ENCODE measurements around the gene NECAB2. TPM values are rescaled to one million over a fixed set of nuclear protein-coding genes. Genes with fewer than 3 reads are reported as not detected.

NECAB2 gene
- total RNA-seq, 2 donors from 2014 or later, result not detected

GRCh38 chr16:84027625-84028024 lies 59.6 kb downstream of the NECAB2 start:
- DNase-seq (no peak), ATAC-seq (no peak)
- H3K9me3 ChIP-seq (ENCODE audit: control insufficient read depth, low read length, poor library complexity, severe bottlenecking), result no peaks in the 10 kb centered on the region
- H3K27me3 Mint-ChIP-seq, result peaks cover 50% of the 10 kb centered on the region
- no peaks in the 10 kb centered on the region for H3K36me3 Mint-ChIP-seq (ENCODE audit: low read depth)
- peaks cover 16% of the 10 kb centered on the region for H3K4me1 Mint-ChIP-seq
- no peak overlapping the region for H3K27ac Mint-ChIP-seq
- H3K4me3 Mint-ChIP-seq, result no peak overlapping the region

- Mint-ChIP-seq H3K27me3 (peaks cover 50% of the 10 kb centered on the region), H3K4me1 (peaks cover 16% of the 10 kb centered on the region), H3K27ac (no peak overlapping the region), H3K36me3 (ENCODE audit: low read depth) (no peaks in the 10 kb centered on the region), H3K4me3 (no peak overlapping the region)
- no peaks in the 10 kb centered on the region for H3K9me3 ChIP-seq (ENCODE audit: control insufficient read depth, low read length, poor library complexity, severe bottlenecking)
- DNase-seq, result no peak
- ATAC-seq, result no peak
These were observed 61.4 kb downstream of the NECAB2 start for GRCh38 chr16:84029297-84030047.

- Mint-ChIP-seq H3K4me3 (no peak overlapping the region), H3K27ac (no peak overlapping the region), H3K36me3 (ENCODE audit: low read depth) (peaks cover 2% of the 10 kb centered on the region), H3K27me3 (peaks cover 35% of the 10 kb centered on the region), H3K4me1 (peaks cover 16% of the 10 kb centered on the region)
- no peak for ATAC-seq
- no peak for DNase-seq
- no peaks in the 10 kb centered on the region for H3K9me3 ChIP-seq (ENCODE audit: control insufficient read depth, low read length, poor library complexity, severe bottlenecking)
These were observed 63.5 kb downstream of the NECAB2 start for GRCh38 chr16:84031556-84031955.

- peaks cover 30% of the 10 kb centered on the region for H3K27me3 Mint-ChIP-seq
- no peak overlapping the region for H3K27ac Mint-ChIP-seq
- no peak for DNase-seq
These were observed 64.6 kb downstream of the NECAB2 start for GRCh38 chr16:84032458-84033178.

GRCh38 chr16:84033251-84034195 lies 65.5 kb downstream of the NECAB2 start:
- Mint-ChIP-seq H3K4me1 (peaks cover 16% of the 10 kb centered on the region), H3K27me3 (peaks cover 24% of the 10 kb centered on the region), H3K36me3 (ENCODE audit: low read depth) (peaks cover 2% of the 10 kb centered on the region), H3K27ac (no peak overlapping the region), H3K4me3 (no peak overlapping the region)
- no peak for DNase-seq
- H3K9me3 ChIP-seq (ENCODE audit: control insufficient read depth, low read length, poor library complexity, severe bottlenecking), result no peaks in the 10 kb centered on the region
- no peak for ATAC-seq

More at GRCh38 chr16:84032458-84033178, 64.6 kb downstream of the NECAB2 start:
- no peak overlapping the region for H3K4me3 Mint-ChIP-seq
- no peak for ATAC-seq
- H3K4me1 Mint-ChIP-seq, result peaks cover 16% of the 10 kb centered on the region
- peaks cover 2% of the 10 kb centered on the region for H3K36me3 Mint-ChIP-seq (ENCODE audit: low read depth)
- no peaks in the 10 kb centered on the region for H3K9me3 ChIP-seq (ENCODE audit: control insufficient read depth, low read length, poor library complexity, severe bottlenecking)

- peaks cover 17% of the 10 kb centered on the region for H3K27me3 Mint-ChIP-seq
- no peaks in the 10 kb centered on the region for H3K9me3 ChIP-seq (ENCODE audit: control insufficient read depth, low read length, poor library complexity, severe bottlenecking)
- ATAC-seq, result no peak
- peaks cover 2% of the 10 kb centered on the region for H3K36me3 Mint-ChIP-seq (ENCODE audit: low read depth)
- H3K27ac Mint-ChIP-seq, result no peak overlapping the region
- H3K4me1 Mint-ChIP-seq, result peaks cover 13% of the 10 kb centered on the region
- H3K4me3 Mint-ChIP-seq, result no peak overlapping the region
- no peak for DNase-seq
These were observed 66.5 kb downstream of the NECAB2 start for GRCh38 chr16:84034516-84034915.

- Mint-ChIP-seq H3K27ac (no peak overlapping the region), H3K4me3 (no peak overlapping the region), H3K36me3 (ENCODE audit: low read depth) (peaks cover 2% of the 10 kb centered on the region), H3K4me1 (peaks cover 2% of the 10 kb centered on the region), H3K27me3 (peaks cover 5% of the 10 kb centered on the region)
- ATAC-seq (no peak), DNase-seq (no peak)
- no peaks in the 10 kb centered on the region for H3K9me3 ChIP-seq (ENCODE audit: control insufficient read depth, low read length, poor library complexity, severe bottlenecking)
These were observed 68.1 kb downstream of the NECAB2 start for GRCh38 chr16:84036131-84036530.

GRCh38 chr16:84036982-84037425 lies 69.0 kb downstream of the NECAB2 start:
- Mint-ChIP-seq H3K36me3 (ENCODE audit: low read depth) (peaks cover 2% of the 10 kb centered on the region), H3K27ac (no peak overlapping the region), H3K4me1 (no peaks in the 10 kb centered on the region), H3K4me3 (no peak overlapping the region), H3K27me3 (no peaks in the 10 kb centered on the region)
- DNase-seq (no peak), ATAC-seq (no peak)
- H3K9me3 ChIP-seq (ENCODE audit: control insufficient read depth, low read length, poor library complexity, severe bottlenecking), result no peaks in the 10 kb centered on the region

GRCh38 chr16:84038469-84038868 lies 70.4 kb downstream of the NECAB2 start:
- ATAC-seq (no peak), DNase-seq (no peak)
- Mint-ChIP-seq H3K4me1 (no peaks in the 10 kb centered on the region), H3K4me3 (no peak overlapping the region), H3K27me3 (no peaks in the 10 kb centered on the region), H3K27ac (peak overlapping the region; percentile 8), H3K36me3 (ENCODE audit: low read depth) (peaks cover 2% of the 10 kb centered on the region)
- no peaks in the 10 kb centered on the region for H3K9me3 ChIP-seq (ENCODE audit: control insufficient read depth, low read length, poor library complexity, severe bottlenecking)

GRCh38 chr16:84039696-84040095 lies 71.7 kb downstream of the NECAB2 start:
- Mint-ChIP-seq H3K36me3 (ENCODE audit: low read depth) (peaks cover 2% of the 10 kb centered on the region), H3K4me1 (peaks cover 4% of the 10 kb centered on the region), H3K27me3 (peaks cover 4% of the 10 kb centered on the region), H3K4me3 (no peak overlapping the region), H3K27ac (no peak overlapping the region)
- no peak for ATAC-seq
- DNase-seq, result no peak
- no peaks in the 10 kb centered on the region for H3K9me3 ChIP-seq (ENCODE audit: control insufficient read depth, low read length, poor library complexity, severe bottlenecking)

- peaks cover 2% of the 10 kb centered on the region for H3K36me3 Mint-ChIP-seq (ENCODE audit: low read depth)
- peaks cover 4% of the 10 kb centered on the region for H3K4me1 Mint-ChIP-seq
- ATAC-seq (no peak), DNase-seq (no peak)
- H3K9me3 ChIP-seq (ENCODE audit: control insufficient read depth, low read length, poor library complexity, severe bottlenecking), result no peaks in the 10 kb centered on the region
- no peak overlapping the region for H3K4me3 Mint-ChIP-seq
- H3K27ac Mint-ChIP-seq, result no peak overlapping the region
- peaks cover 4% of the 10 kb centered on the region for H3K27me3 Mint-ChIP-seq
These were observed 72.3 kb downstream of the NECAB2 start for GRCh38 chr16:84040226-84040822.

- no peak overlapping the region for H3K4me3 Mint-ChIP-seq
- no peak overlapping the region for H3K27ac Mint-ChIP-seq
- H3K36me3 Mint-ChIP-seq (ENCODE audit: low read depth), result peaks cover 2% of the 10 kb centered on the region
- no peaks in the 10 kb centered on the region for H3K9me3 ChIP-seq (ENCODE audit: control insufficient read depth, low read length, poor library complexity, severe bottlenecking)
- no peak for ATAC-seq
- peaks cover 4% of the 10 kb centered on the region for H3K27me3 Mint-ChIP-seq
- DNase-seq, result no peak
- peaks cover 4% of the 10 kb centered on the region for H3K4me1 Mint-ChIP-seq
These were observed 73.1 kb downstream of the NECAB2 start for GRCh38 chr16:84040823-84041820.

Data from T-helper 17 cell (primary cell).